Measurements from ENCODE around the gene C6orf132. TPM values are rescaled to one million over a fixed set of nuclear protein-coding genes. Genes with fewer than 3 reads are reported as not detected.

Gene C6orf132
- total RNA-seq, 2 donors from 2014 or later, result 22.1 to 26.0 TPM

DNA sequence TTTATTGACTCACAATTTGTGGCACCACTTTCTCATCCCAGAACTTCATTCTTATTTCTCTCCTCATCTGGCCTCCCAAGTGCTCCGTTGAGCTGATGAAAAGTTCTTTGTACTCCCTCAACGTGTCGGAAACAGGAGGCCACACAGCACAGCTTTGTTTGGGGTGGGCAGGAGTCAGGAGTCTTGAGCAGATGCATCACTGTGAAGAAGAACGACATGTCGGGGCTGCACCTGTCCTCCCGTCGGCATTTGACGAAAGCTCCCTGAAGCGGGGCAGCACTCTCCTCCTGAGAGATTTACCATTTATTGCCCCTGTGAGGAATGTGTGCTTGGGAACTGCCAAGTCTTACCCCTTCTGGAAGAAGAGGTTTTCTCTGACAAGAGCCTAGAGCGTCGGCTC lies 64.0 kb downstream of the C6orf132 start:
- H3K4me1 ChIP-seq, result no peaks in the 10 kb centered on the region
- DNase-seq (no peak), ATAC-seq (no peak)
- no peaks in the 10 kb centered on the region for H3K27me3 ChIP-seq
- no peak overlapping the region for H3K4me3 ChIP-seq
- H3K27ac ChIP-seq, result no peak overlapping the region
- TF ChIP-seq, protein P1, sequence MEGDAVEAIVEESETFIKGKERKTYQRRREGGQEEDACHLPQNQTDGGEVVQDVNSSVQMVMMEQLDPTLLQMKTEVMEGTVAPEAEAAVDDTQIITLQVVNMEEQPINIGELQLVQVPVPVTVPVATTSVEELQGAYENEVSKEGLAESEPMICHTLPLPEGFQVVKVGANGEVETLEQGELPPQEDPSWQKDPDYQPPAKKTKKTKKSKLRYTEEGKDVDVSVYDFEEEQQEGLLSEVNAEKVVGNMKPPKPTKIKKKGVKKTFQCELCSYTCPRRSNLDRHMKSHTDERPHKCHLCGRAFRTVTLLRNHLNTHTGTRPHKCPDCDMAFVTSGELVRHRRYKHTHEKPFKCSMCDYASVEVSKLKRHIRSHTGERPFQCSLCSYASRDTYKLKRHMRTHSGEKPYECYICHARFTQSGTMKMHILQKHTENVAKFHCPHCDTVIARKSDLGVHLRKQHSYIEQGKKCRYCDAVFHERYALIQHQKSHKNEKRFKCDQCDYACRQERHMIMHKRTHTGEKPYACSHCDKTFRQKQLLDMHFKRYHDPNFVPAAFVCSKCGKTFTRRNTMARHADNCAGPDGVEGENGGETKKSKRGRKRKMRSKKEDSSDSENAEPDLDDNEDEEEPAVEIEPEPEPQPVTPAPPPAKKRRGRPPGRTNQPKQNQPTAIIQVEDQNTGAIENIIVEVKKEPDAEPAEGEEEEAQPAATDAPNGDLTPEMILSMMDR (IDR thresholded peaks at IDR 0.05), result no peak
- no peak for TF ChIP-seq POLR2A (IDR thresholded peaks at IDR 0.05)
- 83 to 97% methylated on average over 11 of the region's 11 CpGs for WGBS, 2 donors
- H3K9me3 ChIP-seq, result no peaks in the 10 kb centered on the region
- intact Hi-C loops (cut with DNase I), result no loop called here
- peaks cover 0 to 10% of the 10 kb centered on the region in 2 donors for H3K36me3 ChIP-seq (replicated peaks in 1 of 2; ENCODE audit: insufficient read depth in 1 of 2, low read depth in 2 of 2)

DNA sequence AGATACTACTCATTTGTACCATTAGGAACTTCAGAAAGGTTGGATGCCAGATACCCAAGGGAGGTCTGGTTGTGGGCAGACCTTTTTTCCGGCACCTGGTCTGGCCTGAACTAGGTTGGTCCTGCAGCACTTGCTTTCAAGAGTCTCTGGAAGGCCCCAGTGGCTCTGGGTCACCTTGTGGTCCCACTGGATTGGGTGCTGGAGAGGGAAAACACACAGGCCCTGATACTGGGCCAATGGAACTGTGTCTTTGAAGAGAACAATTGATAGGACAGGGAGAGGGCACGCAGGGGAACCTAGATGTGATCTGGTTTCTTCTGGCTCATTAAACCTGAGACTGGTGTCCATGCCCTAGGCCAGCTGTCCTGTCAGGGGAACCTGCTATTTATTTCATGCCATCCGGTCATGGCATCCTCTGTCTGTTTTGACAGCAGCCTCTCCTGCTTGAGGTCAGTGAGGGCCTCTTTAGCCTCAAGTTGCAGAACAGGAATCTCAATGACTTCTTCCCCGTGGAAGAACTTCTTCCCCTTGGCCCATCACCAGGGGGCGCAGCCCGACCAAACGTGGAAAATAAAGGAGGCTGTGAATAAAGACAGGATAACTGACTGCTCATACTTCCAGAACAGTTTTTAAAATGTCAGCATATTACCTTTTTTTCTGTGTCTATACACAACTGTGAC lies 67.1 kb downstream of the C6orf132 start:
- Histone ChIP-seq H3K36me3 (replicated peaks in 1 of 2; ENCODE audit: insufficient read depth in 1 of 2, low read depth in 2 of 2) (peaks cover 0 to 15% of the 10 kb centered on the region in 2 donors), H3K27me3 (no peaks in the 10 kb centered on the region), H3K4me3 (no peak overlapping the region), H3K9me3 (no peaks in the 10 kb centered on the region), H3K4me1 (no peaks in the 10 kb centered on the region), H3K27ac (no peak overlapping the region)
- DNase-seq (peak; percentile 76 to 84 (median 79)), ATAC-seq (peak; percentile 80)
- TF ChIP-seq POLR2A (IDR thresholded peaks at IDR 0.05), result no peak
- TF ChIP-seq, protein P1 (IDR thresholded peaks at IDR 0.05), result peak; percentile 66 to 92 (median 80)
- WGBS, 2 donors, result 29% methylated on average over 7 of the region's 7 CpGs
- intact Hi-C loops (cut with DNase I), result loop anchor here (2.0 kb wide), 1 partner anchor 92 kb away; no protein-coding TSS in a partner anchor

DNA sequence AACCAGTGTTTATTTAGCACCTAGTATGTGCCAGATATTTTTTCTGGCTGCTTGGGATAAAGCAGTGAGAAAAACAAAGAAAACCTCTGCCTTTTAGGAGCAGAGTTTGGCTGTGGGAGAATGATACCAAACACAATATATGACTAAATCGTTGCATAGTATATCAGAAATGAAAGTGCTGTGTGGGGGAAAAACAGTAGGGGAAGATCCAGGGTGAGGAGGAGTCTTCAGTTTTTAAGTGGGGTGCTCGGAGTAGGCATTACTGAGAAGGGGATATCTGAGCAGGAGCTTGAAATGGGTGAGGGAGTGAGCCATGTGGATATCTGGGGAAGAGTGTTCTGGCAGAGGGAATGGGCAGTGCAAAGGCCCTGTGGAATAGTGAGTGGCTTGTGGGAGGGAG lies 69.1 kb downstream of the C6orf132 start:
- ATAC-seq, result no peak
- intact Hi-C loops (cut with DNase I), result no loop called here
- no peaks in the 10 kb centered on the region for H3K4me1 ChIP-seq

DNA sequence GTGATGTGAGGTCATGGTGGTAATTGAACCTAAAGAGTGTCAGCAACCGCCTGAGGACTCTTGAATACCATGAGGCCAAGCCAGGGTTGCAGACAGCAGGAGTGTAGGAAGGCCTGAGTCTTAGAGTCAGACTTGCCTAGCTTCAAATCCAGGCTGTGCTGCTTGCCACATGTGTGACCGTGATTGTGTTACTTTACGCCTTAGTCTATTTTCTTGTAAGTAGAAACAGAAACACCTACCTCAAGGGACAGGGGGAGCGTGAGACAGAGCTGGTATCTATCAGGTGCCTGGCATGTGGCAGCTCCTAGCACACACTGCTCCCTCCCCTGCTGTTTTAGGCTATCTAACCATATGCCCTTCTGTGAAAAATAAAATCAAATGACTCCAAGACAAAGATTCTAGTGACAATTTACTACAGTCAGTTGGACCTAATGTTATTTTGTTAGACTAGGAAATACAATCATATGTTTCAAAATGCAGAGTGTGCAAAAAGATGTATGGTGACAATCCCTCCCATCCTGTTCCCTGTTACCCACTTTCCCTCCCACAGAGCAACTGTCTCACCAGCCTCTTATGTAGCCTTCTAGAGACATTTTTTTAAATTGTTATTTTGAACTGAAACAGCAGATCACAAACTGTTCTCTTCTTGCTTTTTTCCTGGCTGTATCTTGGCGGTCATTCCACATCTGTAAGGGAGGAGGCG lies 70.4 kb downstream of the C6orf132 start:
- intact Hi-C loops (cut with DNase I), result no loop called here
- Histone ChIP-seq H3K4me1 (no peaks in the 10 kb centered on the region), H3K27me3 (no peaks in the 10 kb centered on the region), H3K27ac (no peak overlapping the region), H3K36me3 (replicated peaks in 1 of 2; ENCODE audit: insufficient read depth in 1 of 2, low read depth in 2 of 2) (peaks cover 0 to 28% of the 10 kb centered on the region in 2 donors), H3K4me3 (no peak overlapping the region), H3K9me3 (no peaks in the 10 kb centered on the region)
- no peak for ATAC-seq
- no peak for TF ChIP-seq POLR2A (IDR thresholded peaks at IDR 0.05)
- TF ChIP-seq, protein P1 (IDR thresholded peaks at IDR 0.05), result no peak
- no peak for DNase-seq
- 70 to 73% methylated on average over 6 of the region's 6 CpGs for WGBS, 2 donors

More for the DNA sequence above, 69.1 kb downstream of the C6orf132 start:
- no peak for TF ChIP-seq POLR2A (IDR thresholded peaks at IDR 0.05)
- TF ChIP-seq, protein P1 (IDR thresholded peaks at IDR 0.05), result no peak
- 77 to 83% methylated on average over 2 of the region's 2 CpGs for WGBS, 2 donors
- no peak overlapping the region for H3K4me3 ChIP-seq
- peaks cover 0 to 27% of the 10 kb centered on the region in 2 donors for H3K36me3 ChIP-seq (replicated peaks in 1 of 2; ENCODE audit: insufficient read depth in 1 of 2, low read depth in 2 of 2)
- no peak for DNase-seq
- H3K9me3 ChIP-seq, result no peaks in the 10 kb centered on the region
- H3K27me3 ChIP-seq, result no peaks in the 10 kb centered on the region
- H3K27ac ChIP-seq, result no peak overlapping the region

Measured in body of pancreas (tissue), 4 donors.